PC-3 (cell line): ENCODE results near the gene ARSG. TPM values are rescaled to one million over a fixed set of nuclear protein-coding genes. Genes with fewer than 3 reads are reported as not detected.
A peak's percentile ranks its signal among the peaks of the same experiment; 100 is the strongest.

ENCODE experiments used
- ATAC-seq: fragments of 200-7000 bp; cut with Tn5 transposase; 2 replicates; pipeline ENCODE4 v1.9.1; 2020; ENCODE audit warnings: mild to moderate bottlenecking, moderate library complexity
- BruUV-seq: library from RNA; stranded (reverse); fragments of 400-500 nt; replicated peaks from 2 replicates; lab custom pipeline; 2021; lab: Mats Ljungman, UMichigan
- CTCF ChIA-PET: fragments of 300-600 bp; sonication (Branson Sonifier 250); formaldehyde crosslinking; loops from one replicate; lab custom pipeline; 2022; ENCODE audit warnings: antibody characterized with exemption; lab: Charles Lee
- POLR2A ChIA-PET: fragments of 300-600 bp; sonication (Branson Sonifier 250); formaldehyde crosslinking; loops from one replicate; lab custom pipeline; 2022; ENCODE audit warnings: antibody characterized with exemption; ENCODE audit not compliant: unreplicated experiment; lab: Charles Lee
- DNase-seq: peaks from one replicate; pipeline ENCODE4 v3.0.0-alpha.2; 2015
- H2AFZ ChIP-seq: fragments of 300-600 bp; sonication (generic); 2 replicates; pipeline ENCODE4 v1.6.0; 2016; ENCODE audit warnings: antibody characterized with exemption, low read length
- H3F3A ChIP-seq: fragments of 300-600 bp; sonication (generic); one replicate; pipeline ENCODE4 v1.6.0; 2017; ENCODE audit warnings: antibody characterized with exemption, low read length, control low read depth, mild to moderate bottlenecking; ENCODE audit not compliant: unreplicated experiment
- H3K27ac ChIP-seq: fragments of 300-600 bp; sonication (generic); 2 replicates; pipeline ENCODE4 v1.5.1; 2016; ENCODE audit warnings: mild to moderate bottlenecking, low read length
- H3K27me3 ChIP-seq: fragments of 300-600 bp; sonication (generic); 2 replicates; pipeline ENCODE4 v1.6.1; 2016; ENCODE audit warnings: low read length, mixed read lengths
- H3K36me3 ChIP-seq: fragments of 300-600 bp; sonication (generic); 2 replicates; pipeline ENCODE4 v1.6.1; 2016; ENCODE audit warnings: low read depth, mixed run types, low read length, mixed read lengths
- H3K4me1 ChIP-seq: fragments of 300-600 bp; sonication (generic); 2 replicates; pipeline ENCODE4 v1.5.1; 2016; ENCODE audit warnings: low read length; ENCODE audit not compliant: insufficient read depth
- H3K4me2 ChIP-seq: fragments of 300-600 bp; sonication (generic); 2 replicates; pipeline ENCODE4 v1.6.0; 2016; ENCODE audit warnings: low read length
- H3K4me3 ChIP-seq: fragments of 300-600 bp; sonication (generic); 2 replicates; pipeline ENCODE4 v1.5.1; 2016; ENCODE audit warnings: mild to moderate bottlenecking, low read length, mixed read lengths
- H3K79me2 ChIP-seq: fragments of 300-600 bp; sonication (generic); 2 replicates; pipeline ENCODE4 v1.6.1; 2017; ENCODE audit warnings: low read length, mixed read lengths
- H3K9ac ChIP-seq: fragments of 300-600 bp; sonication (generic); 2 replicates; pipeline ENCODE4 v1.6.0; 2016; ENCODE audit warnings: mild to moderate bottlenecking, low read length
- H3K9me2 ChIP-seq: fragments of 300-600 bp; sonication (generic); replicated peaks from 2 replicates; pipeline ENCODE4 v1.6.1; 2016; ENCODE audit warnings: mixed run types, low read length, mixed read lengths
- H3K9me3 ChIP-seq: fragments of 300-600 bp; sonication (generic); 2 replicates; pipeline ENCODE4 v1.6.1; 2016; ENCODE audit warnings: low read length, mixed read lengths
- H4K20me1 ChIP-seq: fragments of 300-600 bp; sonication (generic); 2 replicates; pipeline ENCODE4 v1.6.1; 2016; ENCODE audit warnings: low read length, mixed read lengths
- EZH2 ChIP-seq: fragments of 300-600 bp; sonication (generic); IDR thresholded peaks from one replicate; pipeline ENCODE4 v1.6.1; 2017; ENCODE audit warnings: antibody characterized with exemption, mild to moderate bottlenecking, low read length; ENCODE audit not compliant: unreplicated experiment
- EZH2phosphoT487 ChIP-seq: fragments of 300-600 bp; sonication (generic); IDR thresholded peaks from 2 replicates; pipeline ENCODE4 v1.6.1; 2018; ENCODE audit warnings: mild to moderate bottlenecking, antibody characterized with exemption, low read length, borderline replicate concordance
- intact Hi-C: fragments of 100-400 bp; cut with micrococcal nuclease; formaldehyde crosslinking; loops from 2 replicates; pipeline ENCODE4 v1.9.0; 2023
- total RNA-seq: library from RNA; depleted of rRNA; stranded (reverse); fragments of >200 nt; gene quantifications from 2 replicates; pipeline ENCODE4 v1.2.3, GENCODE V29; 2014
- TF ChIP-seq, protein P1 (sequence below): fragments of 300-600 bp; sonication (generic); conservative IDR thresholded peaks from 2 replicates; pipeline ENCODE4 v1.5.1; 2017; ENCODE audit warnings: antibody characterized with exemption, low read depth, mild to moderate bottlenecking, low read length

ARSG gene
- total RNA-seq, 1 experiment from 2014 or later: 2.1 TPM

DNA sequence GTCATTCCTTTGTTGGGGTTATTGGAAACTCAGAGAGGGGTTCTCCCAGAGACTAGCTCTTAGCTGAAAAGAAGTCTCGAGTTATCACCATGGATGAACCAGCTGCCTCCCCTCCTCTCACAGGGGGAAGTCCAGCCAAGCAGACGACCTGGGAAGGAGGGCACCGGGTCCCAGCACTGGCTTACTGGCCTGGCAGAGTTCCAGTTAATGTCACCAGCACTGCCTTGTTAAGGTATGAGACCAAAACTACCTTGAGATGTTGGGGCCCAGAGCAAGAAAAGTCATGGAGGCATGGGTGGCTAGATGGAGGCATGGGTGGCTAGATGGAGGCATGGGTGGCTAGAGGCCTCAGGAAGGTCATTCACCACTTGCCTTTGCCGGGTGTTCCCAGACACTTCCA lies 93.6 kb downstream of the ARSG start:
- no peak for DNase-seq
- Histone ChIP-seq H3K4me2 (no peak overlapping the region), H4K20me1 (no peaks in the 10 kb centered on the region), H3K9me2 (no peaks in the 10 kb centered on the region), H2AFZ (no peak overlapping the region), H3K79me2 (no peaks in the 10 kb centered on the region), H3K9me3 (no peaks in the 10 kb centered on the region), H3K36me3 (no peaks in the 10 kb centered on the region), H3K4me3 (no peak overlapping the region), H3K27me3 (no peaks in the 10 kb centered on the region), H3K4me1 (peaks cover 37% of the 10 kb centered on the region), H3K9ac (no peak overlapping the region), H3F3A (no peaks in the 10 kb centered on the region), H3K27ac (no peak overlapping the region)
- BruUV-seq: no TSS peak
- TF ChIP-seq EZH2: no peak
- TF ChIP-seq, protein P1, sequence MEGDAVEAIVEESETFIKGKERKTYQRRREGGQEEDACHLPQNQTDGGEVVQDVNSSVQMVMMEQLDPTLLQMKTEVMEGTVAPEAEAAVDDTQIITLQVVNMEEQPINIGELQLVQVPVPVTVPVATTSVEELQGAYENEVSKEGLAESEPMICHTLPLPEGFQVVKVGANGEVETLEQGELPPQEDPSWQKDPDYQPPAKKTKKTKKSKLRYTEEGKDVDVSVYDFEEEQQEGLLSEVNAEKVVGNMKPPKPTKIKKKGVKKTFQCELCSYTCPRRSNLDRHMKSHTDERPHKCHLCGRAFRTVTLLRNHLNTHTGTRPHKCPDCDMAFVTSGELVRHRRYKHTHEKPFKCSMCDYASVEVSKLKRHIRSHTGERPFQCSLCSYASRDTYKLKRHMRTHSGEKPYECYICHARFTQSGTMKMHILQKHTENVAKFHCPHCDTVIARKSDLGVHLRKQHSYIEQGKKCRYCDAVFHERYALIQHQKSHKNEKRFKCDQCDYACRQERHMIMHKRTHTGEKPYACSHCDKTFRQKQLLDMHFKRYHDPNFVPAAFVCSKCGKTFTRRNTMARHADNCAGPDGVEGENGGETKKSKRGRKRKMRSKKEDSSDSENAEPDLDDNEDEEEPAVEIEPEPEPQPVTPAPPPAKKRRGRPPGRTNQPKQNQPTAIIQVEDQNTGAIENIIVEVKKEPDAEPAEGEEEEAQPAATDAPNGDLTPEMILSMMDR: no peak
- TF ChIP-seq EZH2phosphoT487: no peak
- POLR2A ChIA-PET: no interaction called here
- intact Hi-C loops: loop anchor here (5.0 kb wide), 1 partner anchor 33 kb away; no protein-coding TSS in a partner anchor
- no peak for ATAC-seq
- CTCF ChIA-PET: no interaction called here

DNA sequence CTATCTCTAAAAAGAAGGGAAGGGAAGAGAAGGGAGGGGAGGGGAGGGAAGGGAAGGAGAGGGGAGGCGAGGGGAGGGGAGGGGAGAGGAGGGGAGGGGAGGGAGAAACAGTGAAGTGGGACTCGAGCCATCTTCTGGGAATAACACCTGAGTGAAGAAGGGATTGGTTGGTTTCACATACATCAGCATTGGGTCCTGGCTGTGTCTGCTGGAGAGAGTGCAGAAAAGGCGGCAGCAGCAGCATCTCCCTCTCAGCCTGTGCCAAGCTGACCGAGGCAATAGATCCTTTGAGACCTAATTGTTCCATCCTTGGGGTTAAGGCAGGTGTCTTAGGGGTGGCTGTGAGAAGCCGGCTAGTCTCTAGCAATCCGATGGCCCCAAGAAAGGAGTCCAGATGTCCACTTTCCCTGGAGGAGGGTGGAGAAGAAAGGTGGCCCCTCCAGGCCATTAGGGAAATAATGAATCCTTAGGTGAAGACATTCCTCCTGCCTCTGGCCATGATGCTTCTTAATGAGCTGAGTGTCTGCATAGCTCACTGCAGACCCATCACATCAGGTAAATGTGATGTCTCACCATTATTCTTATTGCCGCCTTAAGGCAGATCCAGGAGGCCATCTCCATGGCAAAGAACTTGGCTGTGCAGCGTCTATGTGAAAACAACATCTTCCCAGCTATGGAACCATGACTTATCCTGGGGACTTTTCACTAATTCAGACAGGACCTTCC lies 94.4 kb downstream of the ARSG start:
- Histone ChIP-seq H3K36me3 (no peaks in the 10 kb centered on the region), H3K9me2 (no peaks in the 10 kb centered on the region), H3K9me3 (no peaks in the 10 kb centered on the region), H3K27me3 (no peaks in the 10 kb centered on the region), H3K27ac (peak overlapping the region; percentile 11; the same call in 1 of the 2 replicates), H3K4me1 (peaks cover 30% of the 10 kb centered on the region), H3K79me2 (no peaks in the 10 kb centered on the region), H3K9ac (no peak overlapping the region), H3K4me3 (no peak overlapping the region), H2AFZ (no peak overlapping the region), H3K4me2 (no peak overlapping the region), H3F3A (no peaks in the 10 kb centered on the region), H4K20me1 (no peaks in the 10 kb centered on the region)
- CTCF ChIA-PET: interaction anchor here (0.6 kb wide), 1 partner anchor 14 kb away, joined by 6 read pairs; no protein-coding TSS in a partner anchor
- no TSS peak for BruUV-seq
- TF ChIP-seq EZH2: no peak
- TF ChIP-seq EZH2phosphoT487: no peak
- TF ChIP-seq, protein P1: no peak
- intact Hi-C loops: loop anchor here (5.0 kb wide), 1 partner anchor 33 kb away; no protein-coding TSS in a partner anchor
- POLR2A ChIA-PET: no interaction called here
- ATAC-seq (no peak), DNase-seq (no peak)
